ENCODE results near the gene RNU1-1.
"Not testable (repeated sequence)": the region's sequence is repeated elsewhere in the genome, so short reads cannot be mapped to it uniquely, and the experiment has no call there.

The RNU1-1 gene

GRCh38 chr1:16491056-16491675, 22.9 kb downstream of the RNU1-1 start:
- no peak for DNase-seq

- DNase-seq, result not testable (repeated sequence)
Observed at GRCh38 chr1:16489195-16489880, 24.7 kb downstream of the RNU1-1 start.

GRCh38 chr1:16487011-16487410, 27.1 kb downstream of the RNU1-1 start:
- DNase-seq, result not testable (repeated sequence)

GRCh38 chr1:16486316-16486715, 27.8 kb downstream of the RNU1-1 start:
- not testable (repeated sequence) for DNase-seq

GRCh38 chr1:16484931-16485330, 29.2 kb downstream of the RNU1-1 start:
- DNase-seq, result no peak

GRCh38 chr1:16484501-16484835, 29.6 kb downstream of the RNU1-1 start:
- DNase-seq, result no peak

- DNase-seq, result not testable (repeated sequence)
Observed at GRCh38 chr1:16483639-16484500, 30.2 kb downstream of the RNU1-1 start.

GRCh38 chr1:16483146-16483545, 30.9 kb downstream of the RNU1-1 start:
- not testable (repeated sequence) for DNase-seq

- no peak for DNase-seq
Observed at GRCh38 chr1:16478091-16478490, 36.0 kb downstream of the RNU1-1 start.

GRCh38 chr1:16475771-16476770, 38.0 kb downstream of the RNU1-1 start:
- DNase-seq, result not testable (repeated sequence)

GRCh38 chr1:16474891-16475290, 39.2 kb downstream of the RNU1-1 start:
- not testable (repeated sequence) for DNase-seq

- DNase-seq, result no peak
Observed at GRCh38 chr1:16474166-16474800, 39.8 kb downstream of the RNU1-1 start.

- DNase-seq, result no peak
Observed at GRCh38 chr1:16468558-16468957, 45.5 kb downstream of the RNU1-1 start.

GRCh38 chr1:16464917-16465625, 49.0 kb downstream of the RNU1-1 start:
- DNase-seq, result no peak

Measured in GF-D8 (cell line).